Hematopoietic multipotent progenitor cell treated with erythropoietin and hydrocortisone succinate and interleukin-3 and kit ligand, for 4 days (in vitro differentiated cells): Measurements from ENCODE around the gene FAM32A.

Experiments
- DNase-seq: peaks from one replicate; pipeline ENCODE4 v3.0.0-alpha.2; 2015

The FAM32A gene

DNA sequence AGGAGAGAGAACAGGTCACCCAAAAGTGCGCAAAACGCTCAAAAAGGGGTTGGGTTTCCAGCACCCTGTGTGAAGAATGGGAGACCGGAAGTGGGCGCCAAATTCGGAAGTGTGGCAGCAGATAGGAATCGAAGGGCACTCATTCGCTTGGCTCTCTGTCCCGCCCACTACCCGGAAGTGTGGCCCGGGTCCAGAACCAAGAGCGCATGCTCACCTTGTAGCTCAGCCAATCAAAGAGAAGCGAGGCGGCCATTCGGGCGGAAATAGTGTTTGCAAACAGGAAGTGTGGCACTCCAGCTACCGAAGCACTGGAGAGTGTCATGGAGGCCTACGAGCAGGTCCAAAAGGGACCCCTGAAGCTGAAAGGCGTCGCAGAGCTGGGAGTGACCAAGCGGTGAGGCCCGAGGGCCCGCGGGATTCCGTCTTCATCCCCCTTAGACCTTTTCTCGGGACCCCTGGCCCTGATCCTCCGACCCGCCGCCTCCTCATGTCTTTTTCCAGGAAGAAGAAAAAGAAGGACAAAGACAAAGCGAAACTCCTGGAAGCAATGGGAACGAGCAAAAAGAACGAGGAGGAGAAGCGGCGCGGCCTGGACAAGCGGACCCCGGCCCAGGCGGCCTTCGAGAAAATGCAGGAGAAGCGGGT, at the start of gene FAM32A:
Gene FAM32A (plus strand): TSS at position 288 of the 645 bp plus-strand sequence. CDS start 33 bp downstream, at position 321.
- DNase-seq = peak; percentile 100

DNA sequence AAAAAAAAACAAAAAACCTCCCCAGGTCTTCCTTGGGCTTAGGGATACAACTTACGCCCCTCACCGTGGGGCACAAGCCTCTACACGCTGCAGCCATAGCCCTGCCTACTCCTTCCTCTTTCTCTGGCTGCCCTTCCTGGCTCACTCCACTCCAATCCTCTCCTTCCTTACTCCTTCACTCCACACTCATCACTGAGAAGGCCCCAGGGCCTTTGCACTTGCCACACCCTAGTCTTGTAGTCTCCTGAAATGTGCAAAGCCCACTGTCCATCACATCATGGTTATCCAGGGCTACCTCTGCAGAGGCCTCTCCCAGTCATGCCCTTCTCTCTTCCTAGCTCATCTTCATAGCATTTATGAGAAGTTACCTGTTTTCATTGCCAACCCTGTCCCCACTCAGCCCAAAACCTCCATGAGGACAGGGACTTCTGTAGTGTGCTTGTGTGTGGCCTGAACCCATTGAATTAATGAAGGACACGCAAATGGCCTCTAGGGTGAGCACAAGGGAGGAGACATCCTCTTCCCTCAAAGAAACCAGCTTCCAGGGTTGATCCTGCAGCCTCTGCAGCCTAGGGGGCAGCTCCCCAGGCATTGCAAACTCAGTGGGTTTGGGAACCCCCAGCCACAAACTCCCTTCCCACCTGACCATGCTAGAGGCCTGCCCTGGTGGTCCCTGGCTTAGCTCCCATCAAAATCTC, 49.6 kb upstream of the FAM32A start:
- DNase-seq = no peak

DNA sequence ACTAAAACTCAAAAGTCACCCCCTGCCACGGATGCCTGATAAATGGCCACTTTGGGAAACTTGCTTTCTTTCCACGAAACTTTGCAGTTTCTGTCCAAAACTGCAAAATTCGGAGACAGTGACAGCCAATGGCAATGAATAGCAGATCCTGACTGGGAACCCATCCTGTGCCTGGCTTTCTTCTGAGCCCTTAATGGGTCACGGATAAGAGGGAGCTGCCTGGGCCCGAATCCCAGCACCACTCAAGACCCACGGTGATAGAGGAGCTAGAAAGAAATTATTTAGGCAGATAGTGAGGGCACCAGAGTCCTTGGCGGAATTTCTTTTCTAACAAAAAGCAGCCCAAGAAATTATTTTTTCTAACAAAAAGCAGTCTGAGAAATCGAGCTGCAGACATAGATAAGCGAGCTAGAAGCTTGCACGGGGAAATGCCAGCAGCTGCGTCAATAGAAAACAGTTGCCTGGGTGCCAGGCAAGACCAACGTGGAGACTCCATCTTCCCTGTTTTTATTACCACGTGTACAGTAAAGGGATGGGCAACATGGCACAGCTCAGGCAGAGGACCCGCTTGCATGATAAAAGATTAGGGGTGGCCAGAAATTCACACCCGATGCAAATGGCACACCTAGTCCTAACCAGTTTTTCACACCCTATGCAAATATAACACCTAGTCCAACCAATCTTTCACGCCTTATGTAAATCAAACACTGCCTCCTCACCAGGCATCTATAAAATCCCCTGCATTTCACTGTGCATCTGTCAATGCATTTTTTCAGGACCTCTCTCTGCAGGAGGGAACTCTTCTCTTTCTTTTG, 48.8 kb upstream of the FAM32A start:
- peak; percentile 80 for DNase-seq

DNA sequence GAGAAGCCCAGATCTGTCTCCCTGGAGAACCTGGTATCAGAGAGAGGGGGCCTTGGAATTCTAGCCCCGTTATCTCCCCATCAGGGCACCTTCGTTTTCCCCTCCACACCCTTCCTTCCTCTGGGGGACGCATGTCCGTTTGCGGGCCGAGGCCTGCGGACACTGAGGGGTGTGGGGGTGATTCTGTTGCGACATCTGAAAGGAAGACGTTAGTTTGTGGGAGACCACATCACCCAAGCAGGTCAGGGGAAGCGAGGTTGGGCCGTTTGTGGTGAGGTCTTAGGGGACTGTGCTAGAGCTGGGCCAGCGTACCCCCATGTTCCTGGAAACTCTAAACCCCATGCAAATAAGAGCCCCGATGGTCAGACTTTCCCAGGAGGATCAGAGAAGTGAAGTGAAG, 45.5 kb upstream of the FAM32A start:
- peak; percentile 96 for DNase-seq

DNA sequence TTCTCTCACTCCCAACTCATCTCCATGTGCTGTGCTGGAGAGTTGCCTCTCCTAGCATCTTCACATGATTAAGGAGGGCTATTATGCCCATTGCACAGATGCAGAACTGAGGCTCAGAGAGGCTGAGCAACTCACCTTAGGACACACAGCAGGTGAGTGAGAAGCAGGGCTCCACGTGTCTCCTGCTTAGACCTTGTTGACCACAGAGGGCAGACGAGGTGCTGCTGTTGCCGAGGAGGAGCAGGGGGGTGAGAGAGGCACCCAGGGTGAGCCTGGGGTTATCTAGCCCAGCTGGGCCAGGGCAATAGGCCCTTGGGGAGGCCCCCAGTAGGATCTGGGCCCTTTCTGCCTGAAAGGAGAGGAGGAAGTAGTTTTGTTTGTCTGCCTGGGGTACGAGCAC, 44.2 kb upstream of the FAM32A start:
- DNase-seq = peak; percentile 95

DNA sequence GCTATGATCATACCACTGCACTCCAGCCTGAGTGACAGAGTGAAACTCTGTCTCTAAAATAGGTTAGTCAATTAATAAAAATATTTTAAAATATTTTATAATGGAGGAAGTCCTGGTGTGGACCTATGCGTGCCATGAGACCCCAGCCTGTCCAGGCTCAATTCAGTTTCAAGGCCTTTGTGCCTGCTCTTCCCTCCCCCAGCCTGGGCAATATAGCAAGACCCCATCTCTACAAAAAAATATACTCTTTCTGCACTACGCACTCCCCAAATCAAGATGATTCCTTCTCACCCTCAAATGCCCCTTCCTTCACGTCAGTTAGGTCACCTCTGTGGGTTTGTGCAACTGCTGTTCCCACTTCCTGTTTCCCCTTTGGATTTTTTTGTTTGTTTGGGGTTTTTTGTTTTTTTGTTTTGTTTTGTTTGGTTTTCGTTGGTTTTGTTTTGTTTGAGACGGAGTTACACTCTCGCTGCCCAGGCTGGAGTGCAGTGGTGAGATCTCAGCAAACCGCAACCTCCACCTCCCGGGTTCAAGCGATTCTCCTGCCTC, 43.1 kb upstream of the FAM32A start:
- DNase-seq = peak; percentile 49

DNA sequence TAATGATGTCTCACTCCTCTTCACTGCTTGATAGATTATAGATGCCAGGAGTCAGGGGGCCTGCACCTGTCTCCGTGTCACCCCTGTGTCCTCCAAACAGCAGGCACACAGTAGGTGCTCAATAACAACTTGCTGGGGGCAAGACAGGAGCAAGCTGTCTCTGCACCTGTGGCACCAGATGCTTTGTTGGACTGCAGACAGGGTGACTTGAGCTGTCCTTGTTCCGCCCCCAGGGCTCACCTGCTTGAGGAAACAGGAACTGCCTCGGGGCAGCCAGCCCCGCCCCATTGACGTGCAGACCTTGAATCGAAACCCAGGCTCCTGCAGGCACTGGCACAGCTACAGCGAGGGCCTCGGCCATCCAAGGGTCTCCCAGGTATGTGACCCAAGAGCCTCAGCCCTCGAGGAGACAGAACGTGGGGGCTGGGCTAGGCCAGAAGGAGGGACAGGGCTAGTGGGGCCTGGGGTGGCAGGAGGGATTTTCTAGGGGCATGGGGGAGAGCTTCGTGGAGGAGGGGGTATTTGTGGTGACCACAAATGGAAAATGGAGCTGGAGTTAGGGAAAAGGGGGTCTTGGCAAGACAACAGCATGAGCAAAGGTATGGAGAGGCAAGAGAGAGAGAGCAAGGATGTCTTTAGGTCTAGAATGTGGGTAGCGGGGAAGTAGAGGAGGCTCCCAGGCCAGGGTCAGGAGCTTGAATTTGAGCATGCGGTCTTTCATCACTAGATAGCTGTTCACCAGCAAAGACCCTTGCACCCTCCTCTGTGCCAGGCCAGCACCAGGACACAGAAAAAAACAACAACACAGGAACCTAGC, 41.6 kb upstream of the FAM32A start, which contains the start of gene HSH2D:
Gene HSH2D (plus strand): TSS at position 287 of the 817 bp plus-strand sequence. CDS start 5,066 bp downstream, outside the sequence.
- DNase-seq = peak; percentile 92

DNA sequence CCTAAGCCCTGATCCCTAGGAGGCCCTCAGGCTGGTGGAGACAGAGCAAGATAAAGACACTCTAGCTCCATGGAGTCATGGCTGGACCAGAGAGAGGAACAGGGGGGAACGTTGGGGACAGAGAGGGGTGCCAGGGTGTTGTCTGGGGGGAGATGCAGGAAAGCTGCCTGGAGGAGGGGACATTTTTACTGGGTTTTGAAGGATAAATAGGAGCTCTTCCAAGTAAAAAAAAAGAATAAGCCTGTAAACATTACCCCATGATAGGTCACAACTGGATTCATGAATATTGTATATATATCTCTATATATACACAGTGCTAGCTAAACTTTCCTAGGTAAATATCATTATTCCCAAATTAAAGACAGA, 41.0 kb upstream of the FAM32A start:
- DNase-seq = no peak

DNA sequence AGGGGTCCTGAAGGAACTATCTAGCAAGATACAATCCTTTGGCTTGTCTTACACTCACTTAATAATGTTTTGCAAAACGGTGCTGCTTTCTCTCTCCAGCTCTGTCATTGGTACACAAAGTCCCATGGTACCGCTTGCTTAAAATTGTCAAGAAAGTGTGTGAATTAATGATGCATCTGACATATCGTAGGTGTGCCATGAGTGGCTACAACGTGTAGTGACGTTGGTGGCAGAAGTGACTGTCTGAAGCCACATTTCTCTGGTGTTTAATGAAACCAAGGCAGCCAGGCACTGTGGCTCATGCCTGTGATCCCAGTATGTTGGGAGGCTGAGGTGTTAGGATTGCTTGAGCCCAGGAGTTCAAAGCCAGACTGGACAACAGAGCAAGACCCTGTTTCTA, 39.1 kb upstream of the FAM32A start:
- DNase-seq = no peak

DNA sequence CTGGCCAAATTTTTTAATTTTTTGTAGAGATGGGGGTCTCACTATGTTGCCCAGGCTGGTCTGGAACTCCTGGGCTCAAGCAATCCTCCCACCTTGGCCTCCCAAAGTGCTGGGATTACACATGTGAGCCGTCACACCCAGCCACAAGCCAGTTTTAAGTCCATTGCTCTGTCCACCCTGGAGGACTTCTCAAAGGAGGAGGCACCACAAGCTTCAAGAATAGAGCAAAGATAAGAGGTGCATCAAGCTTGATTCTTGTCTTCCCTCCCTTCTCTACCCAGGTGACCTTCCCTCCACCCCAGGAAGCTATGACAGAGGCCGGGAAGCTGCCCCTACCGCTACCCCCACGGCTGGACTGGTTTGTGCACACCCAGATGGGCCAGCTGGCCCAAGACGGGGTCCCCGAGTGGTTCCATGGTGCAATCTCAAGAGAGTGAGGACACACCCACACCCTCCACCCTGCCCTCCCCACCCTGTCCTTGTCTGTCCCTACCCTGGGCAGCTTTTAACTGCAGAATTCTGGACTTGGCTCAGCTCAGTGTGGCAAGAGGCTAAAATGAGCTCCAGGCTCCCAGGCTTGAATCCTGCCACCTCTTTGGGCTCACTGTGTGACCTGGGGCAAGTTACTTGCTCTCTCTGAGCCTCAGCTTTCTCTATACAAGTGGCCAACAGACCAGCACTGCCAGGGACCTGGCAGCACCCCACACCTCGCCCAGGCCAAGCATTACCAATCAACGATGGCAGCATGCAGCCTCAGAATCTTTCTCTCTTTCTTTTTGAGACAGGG, 36.6 kb upstream of the FAM32A start:
- DNase-seq = peak; percentile 54

DNA sequence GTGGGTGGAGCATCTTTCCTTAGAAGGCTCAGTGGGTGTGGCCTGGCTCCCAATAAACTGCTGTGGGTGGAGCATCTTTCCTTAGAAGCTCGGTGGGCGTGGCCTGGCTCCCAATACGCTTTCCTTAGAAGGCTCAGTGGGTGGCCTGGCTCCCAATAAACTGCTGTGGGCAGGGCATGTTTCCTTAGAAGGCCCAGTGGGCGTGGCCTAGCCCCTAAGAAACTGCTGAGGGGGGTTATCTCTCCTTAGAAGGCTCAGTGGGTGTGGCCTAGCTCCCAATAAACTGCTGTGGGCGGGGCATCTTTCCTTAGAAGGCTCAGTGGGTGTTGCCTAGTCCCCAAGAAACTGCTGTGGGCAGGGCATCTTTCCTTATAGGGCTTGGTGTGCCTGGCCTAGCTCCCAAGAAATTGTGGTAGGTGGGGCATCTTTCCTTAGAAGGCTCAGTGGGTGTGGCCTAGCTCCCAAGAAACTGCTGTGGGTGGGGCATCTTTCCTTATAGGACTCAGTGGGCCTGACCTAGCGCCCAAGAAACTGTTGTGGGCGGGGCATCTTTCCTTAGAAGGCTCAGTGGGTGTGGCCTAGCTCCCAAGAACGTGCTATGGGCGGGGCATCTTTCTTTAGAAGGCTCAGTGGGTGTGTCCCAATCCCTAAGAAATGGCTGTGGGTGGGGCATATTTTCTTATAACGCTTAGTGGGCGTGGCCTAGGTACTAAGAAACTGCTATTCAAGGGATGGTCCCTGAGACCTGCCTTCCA, 31.5 kb upstream of the FAM32A start:
- peak; percentile 90 for DNase-seq

DNA sequence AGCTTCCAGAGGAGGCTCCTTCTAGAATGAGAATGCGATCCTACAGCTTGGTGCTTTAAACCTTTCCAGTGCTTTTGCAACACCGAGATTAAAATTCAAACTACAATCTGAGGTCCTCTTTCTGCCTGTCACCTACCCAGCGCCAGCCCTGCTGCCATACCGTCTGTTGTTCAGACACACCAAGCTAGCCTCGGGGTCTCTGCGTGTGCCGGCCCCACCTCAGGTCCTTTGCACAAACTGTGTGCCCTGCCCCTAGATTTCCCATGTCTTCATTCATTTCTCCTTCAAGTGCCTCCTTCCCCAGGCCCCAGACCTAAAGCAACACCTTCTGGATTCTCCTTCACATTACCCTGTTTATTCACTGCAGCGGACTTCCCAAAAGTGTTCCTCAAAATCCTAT, 30.7 kb upstream of the FAM32A start:
- DNase-seq = no peak

DNA sequence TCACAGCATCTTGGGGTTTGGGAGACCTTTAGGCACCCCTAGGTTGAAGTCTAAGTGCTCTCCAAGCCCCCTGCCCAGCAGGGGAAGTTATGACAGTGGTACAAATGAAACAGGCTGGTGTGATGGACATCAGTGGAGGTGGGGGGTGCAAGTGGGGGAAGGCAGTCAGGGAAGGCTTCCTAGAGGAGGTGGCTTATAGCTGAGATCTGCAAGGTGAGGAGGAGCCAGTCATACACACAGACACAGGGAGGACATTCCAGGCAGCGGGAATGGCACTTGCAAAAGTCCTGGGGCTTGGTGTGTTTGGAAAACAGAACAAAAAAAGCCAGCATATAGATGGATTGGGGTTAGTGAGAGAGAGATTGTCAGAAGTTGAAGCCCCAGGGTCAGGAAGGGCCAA, 30.1 kb upstream of the FAM32A start:
- DNase-seq = no peak

DNA sequence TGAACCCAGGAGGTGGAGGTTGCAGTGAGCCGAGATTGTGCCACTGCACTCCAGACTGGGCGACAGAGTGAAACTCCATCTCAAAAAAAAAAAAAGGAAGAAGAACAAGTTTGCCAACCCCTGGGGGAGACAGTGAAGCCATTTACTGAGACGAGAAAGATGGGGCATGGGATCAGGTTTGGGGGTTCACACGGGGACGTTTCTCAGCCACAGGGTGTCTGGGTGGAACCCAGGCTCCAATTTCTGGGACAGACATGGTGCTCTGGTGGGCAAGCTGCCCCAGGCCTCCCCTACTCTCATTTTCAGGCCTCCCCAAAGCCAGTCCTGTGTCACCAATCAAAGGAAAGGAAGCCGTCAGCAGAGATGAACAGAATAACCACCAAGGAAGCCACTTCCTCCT, 28.3 kb upstream of the FAM32A start:
- DNase-seq = no peak

DNA sequence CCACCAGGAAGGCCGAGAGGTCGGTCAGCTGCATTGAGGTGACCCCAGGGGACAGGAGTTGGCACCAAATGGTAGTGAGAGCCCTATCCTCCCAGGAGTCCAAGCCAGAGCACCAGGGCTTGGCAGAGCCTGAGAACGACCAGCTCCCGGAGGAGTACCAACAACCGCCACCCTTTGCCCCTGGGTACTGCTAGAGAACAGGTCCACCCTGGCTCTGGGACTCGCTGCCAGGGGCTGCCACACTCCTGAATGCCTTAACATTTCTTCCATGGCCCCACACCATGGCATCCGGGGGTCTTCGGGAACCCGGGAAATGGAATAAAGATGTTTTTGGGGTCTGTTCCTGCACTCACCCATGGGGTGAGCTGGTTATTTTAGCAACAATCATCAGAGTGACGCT, 27.6 kb upstream of the FAM32A start:
- DNase-seq = no peak

DNA sequence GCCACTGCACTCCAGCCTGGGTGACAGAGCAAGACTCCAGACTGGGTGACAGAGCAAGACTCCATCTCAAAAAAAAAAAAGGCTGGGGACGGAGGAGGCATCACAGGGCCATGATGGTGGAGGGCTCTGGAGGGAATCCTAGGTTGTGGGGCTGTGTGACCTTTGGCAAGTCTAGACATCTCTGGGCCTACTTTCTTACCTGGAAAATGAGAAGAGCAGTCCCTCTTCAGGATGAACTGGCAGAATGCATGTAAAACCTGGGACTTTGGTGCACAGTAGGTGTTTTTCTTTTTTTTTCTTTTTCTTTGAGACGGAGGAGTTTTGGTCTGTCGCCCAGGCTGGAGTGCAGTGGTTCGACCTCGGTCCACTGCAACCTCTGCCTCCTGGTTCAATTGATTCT, 25.6 kb upstream of the FAM32A start:
- DNase-seq = no peak

DNA sequence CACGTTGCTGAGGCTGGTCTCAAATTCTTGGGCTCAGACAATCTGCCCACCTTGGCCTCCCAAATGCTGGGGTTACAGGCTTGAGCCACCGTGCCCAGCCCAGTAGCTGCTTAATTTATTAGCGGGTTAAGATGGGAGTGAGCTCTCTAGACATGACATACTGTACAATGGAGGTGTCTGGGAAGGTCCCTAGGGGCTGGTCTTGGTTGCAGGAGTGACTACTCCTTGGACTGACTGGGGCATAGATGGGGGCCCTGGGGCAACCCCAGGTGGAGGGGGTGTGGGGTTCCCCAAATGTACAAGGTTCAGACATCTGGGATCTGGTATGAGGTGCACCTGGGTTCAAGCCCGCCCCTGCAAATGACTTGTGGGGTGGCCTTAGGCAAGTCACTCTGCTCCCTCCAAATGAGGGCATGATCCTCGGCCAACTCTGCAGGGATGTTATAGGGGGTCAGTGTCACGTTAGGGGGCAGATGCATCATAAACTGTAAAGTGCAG, 24.7 kb upstream of the FAM32A start:
- no peak for DNase-seq

DNA sequence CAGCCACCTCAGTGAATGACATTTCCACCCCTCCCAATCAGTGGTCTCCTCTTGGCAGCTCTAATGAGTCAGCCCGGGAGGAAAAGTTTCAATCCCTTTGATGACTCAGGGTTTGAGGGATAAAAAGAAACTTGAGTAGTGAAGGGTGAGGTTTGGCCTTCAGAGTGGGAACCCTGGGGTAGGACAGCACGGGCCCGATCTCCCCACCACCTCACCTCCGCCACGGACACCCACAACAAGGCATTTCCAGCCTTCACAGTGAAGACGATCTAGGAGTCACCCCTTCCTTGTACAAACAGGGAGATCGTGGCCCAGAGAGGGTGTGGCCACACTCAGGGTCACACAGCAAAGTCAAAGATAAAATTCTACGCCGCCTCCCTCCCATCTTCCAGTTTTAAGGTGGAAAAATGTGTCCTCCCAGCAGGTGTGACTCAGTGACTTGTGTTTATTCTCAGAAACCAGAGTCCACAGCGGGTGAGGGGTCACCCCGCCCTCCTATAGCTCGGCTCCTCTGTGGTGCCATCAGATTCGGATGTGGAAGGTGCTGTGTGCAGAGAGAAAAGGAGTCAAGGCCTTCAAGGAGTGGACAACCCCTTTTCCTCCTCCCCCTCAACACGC, 24.2 kb upstream of the FAM32A start:
- peak; percentile 50 for DNase-seq

DNA sequence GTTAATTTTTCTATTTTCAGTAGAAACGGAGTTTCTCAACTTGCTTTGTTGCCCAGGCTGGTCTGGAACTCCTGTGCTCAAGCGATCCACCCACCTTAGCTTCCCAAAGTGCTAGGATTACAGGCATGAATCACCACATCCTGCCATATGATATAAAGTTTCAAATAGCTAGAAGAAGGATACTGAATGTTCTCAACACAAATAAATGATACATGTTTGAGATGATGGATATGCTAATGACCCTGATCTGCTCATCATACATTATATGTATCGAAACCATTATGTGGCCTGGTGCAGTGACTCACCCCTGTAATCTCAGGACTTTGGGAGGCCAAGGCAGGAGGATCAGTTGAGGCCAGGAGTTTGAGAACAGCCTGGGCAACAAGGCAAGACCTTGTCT, 23.4 kb upstream of the FAM32A start:
- no peak for DNase-seq

DNA sequence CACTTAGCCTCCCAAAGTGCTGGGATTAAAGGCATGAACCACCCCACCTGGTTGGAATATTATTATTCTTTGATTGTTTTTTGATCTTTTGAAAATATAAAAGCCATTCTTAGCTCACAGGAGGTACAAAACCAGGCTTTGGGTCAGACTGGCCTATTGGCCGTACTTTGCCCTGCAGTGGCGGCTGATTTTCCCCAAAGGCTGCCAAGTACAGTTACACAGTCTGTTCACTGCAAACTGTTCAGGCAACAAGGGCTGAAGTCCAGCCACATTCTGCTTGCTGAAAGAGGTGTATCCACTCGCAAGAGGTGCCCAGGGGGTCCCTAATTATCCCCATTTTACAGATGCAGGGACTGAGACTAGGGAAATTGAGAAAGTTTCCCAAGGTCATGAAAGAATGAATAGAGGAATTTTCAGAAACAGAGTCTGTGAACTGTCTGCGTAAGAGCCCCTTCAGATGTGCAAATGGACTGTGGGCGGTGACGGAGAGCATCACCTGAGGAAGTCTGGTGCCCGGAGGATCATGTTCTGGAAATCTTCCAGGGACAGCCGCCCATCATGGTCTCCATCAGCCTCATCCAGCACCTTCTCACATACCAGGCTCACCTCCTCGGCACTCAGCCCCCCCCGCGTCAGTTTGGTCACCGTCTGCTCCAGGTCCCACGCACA, 20.9 kb upstream of the FAM32A start:
- DNase-seq = no peak
